ENCODE results near the gene TTC32.

DNA sequence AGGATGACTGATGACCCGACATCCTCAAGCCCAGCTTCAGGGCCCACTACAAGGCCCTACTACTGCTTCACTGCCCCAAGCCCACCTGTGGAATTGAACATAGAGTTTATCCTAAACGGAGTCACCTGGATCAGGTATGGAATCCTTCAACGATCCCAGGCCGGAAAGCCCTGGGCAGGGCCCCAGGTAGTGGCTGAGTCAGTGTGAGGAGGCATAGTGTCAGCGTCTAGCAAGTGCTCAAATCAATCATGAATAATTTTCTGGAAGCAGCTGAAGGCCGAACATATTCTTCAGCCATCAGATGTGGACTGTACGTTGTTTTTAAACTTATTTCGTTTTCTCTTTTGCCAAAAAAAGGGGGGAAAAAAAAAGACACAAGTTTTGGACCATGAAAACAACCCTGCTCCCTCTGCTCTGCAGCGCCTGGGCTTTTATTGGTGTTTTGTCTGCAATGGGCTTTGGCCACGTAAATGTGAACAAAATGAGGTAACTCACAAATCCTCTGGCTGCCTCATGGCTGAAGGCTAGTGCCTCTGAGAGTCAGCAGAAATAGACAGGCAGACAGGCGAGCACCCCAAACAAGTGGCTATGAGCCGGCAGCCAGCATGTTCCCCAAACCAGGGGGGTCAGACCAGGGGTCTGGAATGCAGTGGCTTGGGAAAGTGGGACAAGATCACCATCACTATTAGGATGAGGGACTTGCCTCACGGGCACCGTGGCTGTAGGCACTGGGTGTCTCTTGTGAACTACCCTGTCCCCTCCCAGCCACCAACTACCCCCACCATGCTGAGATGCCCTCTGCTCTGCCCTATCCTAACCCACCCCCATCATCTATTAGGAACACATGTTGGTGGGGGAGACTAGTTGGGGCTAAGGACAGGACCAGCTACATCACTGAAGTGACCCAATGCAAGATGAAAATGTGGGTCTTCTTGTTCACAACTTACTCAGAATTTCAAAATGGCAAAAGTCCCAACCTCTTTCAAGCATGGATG lies 51.4 kb downstream of the TTC32 start:
- TF ChIP-seq CTCF (IDR thresholded peaks at IDR 0.05) (no peak), POLR2A (IDR thresholded peaks at IDR 0.05) (no peak)

Data from thyroid gland (tissue), 4 donors.